Parathyroid adenoma (tissue), 2 donors: ENCODE measurements around the gene PAEP.

Experiments
- H2AFZ ChIP-seq: fragments of 300-600 bp; sonication (generic); one replicate; pipeline ENCODE4 v1.7.0; 2017; ENCODE audit warnings: antibody characterized with exemption, mild to moderate bottlenecking
- H3K27ac ChIP-seq: fragments of 300-600 bp; sonication (generic); one replicate; pipeline ENCODE4 v1.7.0; 2017
- H3K27me3 ChIP-seq: fragments of 300-600 bp; sonication (generic); one replicate; pipeline ENCODE4 v1.7.0; 2017; ENCODE audit warnings: low read length; ENCODE audit not compliant: control insufficient read depth, insufficient read depth
- H3K36me3 ChIP-seq: fragments of 300-600 bp; sonication (generic); one replicate; pipeline ENCODE4 v1.7.0; 2017; ENCODE audit warnings: low read length; ENCODE audit not compliant: control insufficient read depth, insufficient read depth
- H3K4me1 ChIP-seq: fragments of 300-600 bp; sonication (generic); one replicate; pipeline ENCODE4 v1.7.0; 2017; ENCODE audit warnings: control low read depth
- H3K4me2 ChIP-seq: fragments of 300-600 bp; sonication (generic); one replicate; pipeline ENCODE4 v1.7.0; 2017; ENCODE audit warnings: low read length
- H3K4me3 ChIP-seq: fragments of 300-600 bp; sonication (generic); one replicate; pipeline ENCODE4 v1.7.0; 2017; ENCODE audit warnings: low read depth, low read length
- H3K79me2 ChIP-seq: fragments of 300-600 bp; sonication (generic); one replicate; pipeline ENCODE4 v1.7.0; 2017; ENCODE audit warnings: control low read depth
- H3K9ac ChIP-seq: fragments of 300-600 bp; sonication (generic); one replicate; pipeline ENCODE4 v1.7.0; 2017; ENCODE audit warnings: mild to moderate bottlenecking
- H3K9me3 ChIP-seq: fragments of 300-600 bp; sonication (generic); one replicate; pipeline ENCODE4 v1.7.0; 2017; ENCODE audit warnings: low read length; ENCODE audit not compliant: control insufficient read depth
- CTCF ChIP-seq: fragments of 300-600 bp; sonication (generic); IDR thresholded peaks from one replicate; pipeline ENCODE4 v1.7.0; 2017; ENCODE audit warnings: antibody characterized with exemption, mild to moderate bottlenecking
- donor health status: primary hyperparathyroidism.

The PAEP gene

GRCh38 chr9:135519179-135519971 lies 42.2 kb upstream of the PAEP start:
- Histone ChIP-seq H3K4me3 (no peak overlapping the region), H3K27me3 (no peaks in the 10 kb centered on the region), H3K27ac (no peak overlapping the region), H3K79me2 (no peaks in the 10 kb centered on the region), H3K9me3 (no peaks in the 10 kb centered on the region), H3K4me2 (no peak overlapping the region), H3K36me3 (no peaks in the 10 kb centered on the region), H3K9ac (no peak overlapping the region), H3K4me1 (no peaks in the 10 kb centered on the region), H2AFZ (no peak overlapping the region)
- no peak for TF ChIP-seq CTCF

- Histone ChIP-seq H3K36me3 (no peaks in the 10 kb centered on the region), H3K27me3 (no peaks in the 10 kb centered on the region), H3K4me2 (no peak within 1 kb of the TSS), H3K9me3 (no peaks in the 10 kb centered on the region), H3K4me1 (no peaks in the 10 kb centered on the region), H3K79me2 (no peaks in the 10 kb centered on the region), H2AFZ (no peak within 1 kb of the TSS), H3K4me3 (no peak within 1 kb of the TSS), H3K27ac (no peak within 1 kb of the TSS), H3K9ac (no peak within 1 kb of the TSS)
- no peak for TF ChIP-seq CTCF
These were observed 40.5 kb upstream of the PAEP start, which contains the start of gene LCN1 for GRCh38 chr9:135520916-135521607. TSS of gene LCN1 (plus strand) at chr9:135521440. CDS start at chr9:135521498, 58 bp downstream.

GRCh38 chr9:135521608-135522095 lies 39.9 kb upstream of the PAEP start:
- Histone ChIP-seq H2AFZ (no peak overlapping the region), H3K79me2 (no peaks in the 10 kb centered on the region), H3K9ac (no peak overlapping the region), H3K27ac (no peak overlapping the region), H3K4me2 (no peak overlapping the region), H3K9me3 (no peaks in the 10 kb centered on the region), H3K36me3 (no peaks in the 10 kb centered on the region), H3K4me1 (no peaks in the 10 kb centered on the region), H3K27me3 (no peaks in the 10 kb centered on the region), H3K4me3 (no peak overlapping the region)
- no peak for TF ChIP-seq CTCF

- no peak overlapping the region for H3K9ac ChIP-seq
- H3K4me3 ChIP-seq = no peak overlapping the region
- H3K27ac ChIP-seq = no peak overlapping the region
- H3K27me3 ChIP-seq = no peaks in the 10 kb centered on the region
- TF ChIP-seq CTCF = no peak
- H3K4me1 ChIP-seq = no peaks in the 10 kb centered on the region
- no peaks in the 10 kb centered on the region for H3K9me3 ChIP-seq
- H3K79me2 ChIP-seq = no peaks in the 10 kb centered on the region
- no peaks in the 10 kb centered on the region for H3K36me3 ChIP-seq
- no peak overlapping the region for H2AFZ ChIP-seq
- H3K4me2 ChIP-seq = no peak overlapping the region
These were observed 39.2 kb upstream of the PAEP start for GRCh38 chr9:135522137-135522877.
